IgD-negative memory B cell (primary cell): Measurements from ENCODE around the gene DBH. TPM values are rescaled to one million over a fixed set of nuclear protein-coding genes. Genes with fewer than 3 reads are reported as not detected.
A peak's percentile ranks its signal among the peaks of the same experiment; 100 is the strongest.
"Not testable (repeated sequence)": the region's sequence is repeated elsewhere in the genome, so short reads cannot be mapped to it uniquely, and the experiment has no call there.

Source experiments
- H3K27ac Mint-ChIP-seq, 3 donors: one replicate each; pipeline ENCODE4 v1.8.0; 2020 to 2022; ENCODE audit warnings: mild to moderate bottlenecking in 3 of 3, mixed read lengths in 3 of 3, moderate library complexity in 1 of 3
- H3K27me3 Mint-ChIP-seq: one replicate; pipeline ENCODE4 v1.8.0; 2021; ENCODE audit warnings: mixed read lengths
- H3K36me3 Mint-ChIP-seq: one replicate; pipeline ENCODE4 v1.8.0; 2020; ENCODE audit warnings: mild to moderate bottlenecking, mixed read lengths
- H3K4me1 Mint-ChIP-seq, 3 donors: one replicate each; pipeline ENCODE4 v1.8.0; 2020 to 2022; ENCODE audit warnings: mixed read lengths in 3 of 3, mild to moderate bottlenecking in 1 of 3
- H3K4me3 Mint-ChIP-seq, 4 donors: one replicate each; pipeline ENCODE4 v1.8.0; 2020 to 2022; ENCODE audit warnings: mild to moderate bottlenecking in 4 of 4, mixed read lengths in 4 of 4, moderate library complexity in 3 of 4
- H3K9me3 Mint-ChIP-seq, 3 donors: one replicate each; pipeline ENCODE4 v1.8.0; 2020 to 2021; ENCODE audit warnings: mixed read lengths in 3 of 3, mild to moderate bottlenecking in 1 of 3
- polyA plus RNA-seq: library from polyadenylated mRNA; unstranded; fragments of 300-500 nt; fragmentation: Illumina TruSeq; gene quantifications from one replicate; pipeline ENCODE4 v1.2.3, GENCODE V29; 2021

The DBH gene
- polyA plus RNA-seq, 1 donor from 2014 or later = not detected

DNA sequence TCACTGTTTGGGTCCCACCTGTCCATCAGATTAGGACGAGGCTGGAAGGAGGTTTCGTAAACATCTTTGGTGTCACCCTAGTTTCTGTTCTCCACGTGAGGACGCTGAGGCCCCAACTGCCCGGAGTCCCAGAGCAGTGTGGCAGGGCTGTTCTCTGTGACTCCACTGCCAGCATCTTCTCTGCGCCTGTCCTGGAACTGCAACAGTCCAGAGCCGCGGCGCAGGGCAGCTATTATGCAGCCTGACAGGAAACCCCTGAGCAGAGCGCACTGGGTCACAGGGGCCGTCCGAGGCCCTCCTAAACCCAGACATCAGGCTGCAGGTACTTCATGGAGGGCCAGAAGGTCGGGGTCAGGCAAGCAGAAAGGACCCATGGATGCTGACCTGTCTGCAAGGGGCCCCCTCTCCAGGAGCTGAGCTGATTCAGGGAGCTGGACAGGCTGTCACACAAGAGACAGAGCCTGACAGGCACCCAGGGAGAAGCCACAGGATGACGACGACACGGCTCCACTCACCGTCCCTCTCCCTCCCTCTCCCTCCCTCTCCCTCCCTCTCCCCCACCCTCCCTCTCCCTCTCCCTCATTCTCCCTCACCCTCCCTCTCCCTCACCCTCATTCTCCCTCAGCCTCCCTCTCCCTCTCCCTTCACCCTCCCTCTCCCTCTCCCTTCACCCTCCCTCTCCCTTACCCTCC is 31.7 kb downstream of the DBH start:
- H3K4me1 Mint-ChIP-seq = no peaks in the 10 kb centered on the region
- H3K36me3 Mint-ChIP-seq = no peaks in the 10 kb centered on the region
- H3K4me3 Mint-ChIP-seq = no peak overlapping the region
- peaks cover 5% of the 10 kb centered on the region for H3K27me3 Mint-ChIP-seq
- no peak overlapping the region for H3K27ac Mint-ChIP-seq
- no peaks in the 10 kb centered on the region for H3K9me3 Mint-ChIP-seq

DNA sequence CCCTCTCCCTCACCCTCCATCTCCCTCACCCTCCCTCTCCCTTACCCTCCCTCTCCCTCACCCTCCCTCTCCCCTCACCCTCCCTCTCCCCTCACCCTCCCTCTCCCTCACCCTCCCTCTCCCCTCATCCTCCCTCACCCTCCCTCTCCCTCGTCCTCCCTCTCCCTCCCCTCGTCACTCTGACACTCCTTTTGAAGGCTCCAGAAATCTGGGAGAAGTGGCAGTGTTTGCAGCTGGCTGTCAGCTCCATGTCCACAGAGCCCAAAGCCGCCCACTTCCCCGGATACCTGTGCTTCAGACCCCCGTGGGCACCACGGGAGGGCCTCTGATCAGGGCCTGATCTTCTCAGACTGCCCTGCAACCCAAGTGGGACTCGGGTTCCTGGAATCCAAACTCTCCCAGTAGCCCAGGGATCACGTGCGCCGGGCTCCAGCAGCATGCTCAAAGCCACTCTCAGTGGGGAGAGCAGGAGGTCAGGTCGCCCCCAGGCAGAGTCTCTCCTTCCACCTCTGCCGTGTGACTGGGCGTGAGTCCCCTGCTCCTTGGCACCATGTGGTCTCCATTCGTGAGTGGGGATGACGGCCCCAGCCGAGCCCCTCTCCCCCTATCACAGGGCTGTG is 33.1 kb downstream of the DBH start:
- no peaks in the 10 kb centered on the region for H3K9me3 Mint-ChIP-seq
- peaks cover 6% of the 10 kb centered on the region for H3K27me3 Mint-ChIP-seq
- H3K27ac Mint-ChIP-seq = no peak overlapping the region
- no peaks in the 10 kb centered on the region for H3K4me1 Mint-ChIP-seq
- H3K36me3 Mint-ChIP-seq = no peaks in the 10 kb centered on the region
- no peak overlapping the region for H3K4me3 Mint-ChIP-seq

DNA sequence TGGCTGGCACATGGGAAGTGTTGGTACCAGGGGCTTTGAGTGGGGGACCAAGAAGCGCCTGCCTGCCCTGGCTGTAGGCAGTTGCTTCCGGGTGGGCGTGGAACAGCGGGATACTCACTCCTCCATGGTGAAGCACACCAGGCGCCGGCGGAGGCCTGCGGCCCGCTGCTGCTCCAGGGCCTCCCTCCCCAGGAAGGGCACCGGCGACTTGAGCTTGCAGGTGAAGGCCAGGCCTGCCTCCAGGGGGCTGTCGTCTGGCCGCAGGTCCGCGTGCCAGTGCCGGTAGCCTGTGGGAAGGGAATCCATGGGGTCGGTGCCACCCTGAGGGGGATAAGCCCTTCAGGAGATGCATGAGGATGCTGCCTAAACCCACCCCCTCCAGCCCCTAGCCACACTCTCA is 34.3 kb downstream of the DBH start:
- Mint-ChIP-seq H3K27ac (no peak overlapping the region), H3K4me3 (no peak overlapping the region), H3K9me3 (no peaks in the 10 kb centered on the region), H3K27me3 (peaks cover 6% of the 10 kb centered on the region), H3K36me3 (no peaks in the 10 kb centered on the region), H3K4me1 (no peaks in the 10 kb centered on the region)

GRCh38 chr9:133671371-133671770 is 35.2 kb downstream of the DBH start:
- no peak overlapping the region for H3K4me3 Mint-ChIP-seq
- H3K27me3 Mint-ChIP-seq = peaks cover 6% of the 10 kb centered on the region
- H3K9me3 Mint-ChIP-seq = no peaks in the 10 kb centered on the region
- peaks cover 0 to 1% (median 0%) of the 10 kb centered on the region in 3 donors for H3K4me1 Mint-ChIP-seq
- no peaks in the 10 kb centered on the region for H3K36me3 Mint-ChIP-seq
- H3K27ac Mint-ChIP-seq = no peak overlapping the region

GRCh38 chr9:133672503-133673257 is 36.5 kb downstream of the DBH start:
- no peaks in the 10 kb centered on the region for H3K36me3 Mint-ChIP-seq
- no peaks in the 10 kb centered on the region for H3K9me3 Mint-ChIP-seq
- H3K4me3 Mint-ChIP-seq = no peak overlapping the region
- H3K4me1 Mint-ChIP-seq = peaks cover 0 to 2% (median 0%) of the 10 kb centered on the region in 3 donors
- H3K27me3 Mint-ChIP-seq = peaks cover 10% of the 10 kb centered on the region
- peak overlapping the region in 2 of 3 donors; percentile 35 to 39 for H3K27ac Mint-ChIP-seq

DNA sequence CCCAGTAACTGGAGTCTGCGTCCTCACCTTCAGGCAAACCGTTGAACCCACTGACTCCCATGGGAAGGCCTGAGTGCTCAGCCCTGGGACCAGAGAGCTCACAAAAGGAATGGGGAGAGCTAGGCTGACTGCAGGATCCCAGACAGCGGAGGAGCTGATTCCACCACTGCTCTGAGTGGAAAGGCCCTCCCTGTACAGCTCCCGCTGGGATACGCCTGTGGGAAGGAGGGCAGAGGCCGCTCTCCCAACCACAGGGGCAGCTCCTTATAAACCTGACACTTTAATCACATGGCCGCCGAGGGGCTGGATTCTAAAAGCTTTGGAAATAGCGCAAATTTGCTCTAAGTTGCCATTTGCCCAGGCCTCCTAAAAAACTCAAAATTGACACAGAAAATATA is 37.1 kb downstream of the DBH start:
- Mint-ChIP-seq H3K36me3 (no peaks in the 10 kb centered on the region), H3K27ac (peak overlapping the region in 1 of 3 donors; percentile 35), H3K4me1 (peaks cover 0 to 2% (median 0%) of the 10 kb centered on the region in 3 donors), H3K4me3 (no peak overlapping the region), H3K27me3 (peaks cover 10% of the 10 kb centered on the region), H3K9me3 (no peaks in the 10 kb centered on the region)

DNA sequence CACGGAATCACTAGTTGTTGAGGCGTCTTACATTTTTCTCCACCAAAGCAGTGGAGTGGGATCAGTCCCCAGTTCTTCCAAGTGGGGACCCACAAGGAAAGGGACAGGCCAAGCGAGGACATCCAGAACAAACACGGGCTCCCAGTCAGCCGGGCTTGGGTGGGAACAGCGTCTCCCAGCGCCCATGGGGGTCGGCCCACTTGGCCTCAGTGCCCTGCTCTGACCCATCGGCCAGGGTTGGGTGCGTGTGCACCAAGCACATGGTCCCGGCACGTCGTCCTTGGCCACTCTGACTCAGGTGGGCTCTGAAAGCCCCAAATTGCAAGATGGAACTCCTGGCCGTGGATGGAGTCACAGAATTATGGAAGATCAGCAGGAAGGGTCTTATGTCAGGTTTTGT is 37.9 kb downstream of the DBH start:
- Mint-ChIP-seq H3K4me1 (peaks cover 0 to 2% (median 0%) of the 10 kb centered on the region in 3 donors), H3K27me3 (peaks cover 10% of the 10 kb centered on the region), H3K36me3 (no peaks in the 10 kb centered on the region), H3K27ac (no peak overlapping the region), H3K4me3 (no peak overlapping the region), H3K9me3 (no peaks in the 10 kb centered on the region)

GRCh38 chr9:133675796-133676195 is 39.6 kb downstream of the DBH start:
- H3K27ac Mint-ChIP-seq, H3K36me3 Mint-ChIP-seq, H3K4me3 Mint-ChIP-seq, H3K4me1 Mint-ChIP-seq, H3K9me3 Mint-ChIP-seq: not testable (repeated sequence)
- H3K27me3 Mint-ChIP-seq = peaks cover 10% of the 10 kb centered on the region

- no peaks in the 10 kb centered on the region for H3K9me3 Mint-ChIP-seq
- H3K27ac Mint-ChIP-seq = no peak overlapping the region
- no peak overlapping the region for H3K4me3 Mint-ChIP-seq
- no peaks in the 10 kb centered on the region for H3K36me3 Mint-ChIP-seq
- H3K4me1 Mint-ChIP-seq = peaks cover 0 to 2% (median 0%) of the 10 kb centered on the region in 3 donors
- H3K27me3 Mint-ChIP-seq = peaks cover 9% of the 10 kb centered on the region
These were observed 40.3 kb downstream of the DBH start for GRCh38 chr9:133676450-133676849.

DNA sequence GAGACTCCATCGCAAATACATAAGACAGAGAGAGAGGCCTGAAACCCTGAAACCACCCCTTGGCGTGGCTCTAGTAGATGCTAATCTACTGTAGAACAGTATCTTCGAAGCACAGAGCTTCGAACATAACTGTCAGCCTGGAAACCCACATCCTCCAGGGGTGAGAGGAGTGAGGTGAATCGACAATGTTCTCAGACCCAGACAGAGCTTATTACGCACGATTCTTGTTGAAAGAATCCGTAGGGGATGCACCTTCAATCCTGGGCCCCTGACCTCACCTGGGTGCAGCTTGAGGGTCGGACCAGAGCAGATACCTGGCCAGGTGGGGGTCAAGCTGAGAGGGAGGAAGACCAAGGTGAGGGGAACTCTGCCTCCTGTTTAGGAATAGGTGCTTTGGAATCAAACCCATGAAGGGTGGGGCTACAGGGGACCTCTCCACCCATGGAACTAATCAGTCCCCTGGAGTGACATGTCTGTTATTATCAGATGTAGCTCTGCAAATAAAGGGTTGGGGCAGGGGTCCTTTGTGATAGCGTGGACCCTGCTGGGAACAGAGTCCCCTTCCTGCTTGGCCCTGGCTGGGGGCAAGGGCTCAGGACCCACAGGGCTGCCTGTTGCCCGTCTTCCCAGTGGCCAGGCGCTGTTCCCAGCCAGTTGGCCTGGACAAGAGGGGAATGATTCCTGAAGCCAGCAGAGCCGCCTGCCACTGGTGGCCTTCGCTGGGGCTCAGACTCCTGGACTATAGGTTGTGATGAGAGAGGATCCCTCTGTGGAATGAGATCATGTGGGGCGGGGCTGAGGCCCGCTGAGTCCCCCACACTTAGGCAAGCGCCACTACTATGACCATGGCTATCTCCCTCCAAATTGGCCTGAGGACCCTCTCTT is 41.2 kb downstream of the DBH start:
- Mint-ChIP-seq H3K4me1 (peaks cover 0 to 2% (median 0%) of the 10 kb centered on the region in 3 donors), H3K27ac (peak overlapping the region in 1 of 3 donors; percentile 65)

DNA sequence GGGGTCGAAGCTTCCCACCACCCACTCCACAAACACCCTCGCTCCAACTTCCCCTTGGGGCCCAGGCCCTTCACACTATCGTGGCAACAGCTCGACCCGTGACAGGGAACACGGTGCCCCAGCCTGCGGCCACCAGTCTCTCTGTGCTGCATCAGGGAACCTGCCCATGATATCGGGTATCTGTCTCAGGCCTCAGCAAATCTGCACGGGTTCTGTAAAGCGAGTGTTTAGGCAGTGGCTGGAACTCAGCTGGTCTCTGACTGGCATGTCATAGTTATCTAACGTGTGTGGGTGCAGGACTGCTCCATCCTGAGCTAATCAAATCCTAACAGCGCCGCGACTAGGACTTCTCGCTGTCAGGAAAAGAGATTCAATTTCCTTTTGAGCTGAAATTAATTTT is 42.9 kb downstream of the DBH start:
- H3K27me3 Mint-ChIP-seq = peaks cover 4% of the 10 kb centered on the region
- no peaks in the 10 kb centered on the region for H3K9me3 Mint-ChIP-seq
- H3K4me1 Mint-ChIP-seq = peaks cover 0 to 2% (median 2%) of the 10 kb centered on the region in 3 donors
- H3K4me3 Mint-ChIP-seq = no peak overlapping the region
- no peaks in the 10 kb centered on the region for H3K36me3 Mint-ChIP-seq
- no peak overlapping the region for H3K27ac Mint-ChIP-seq

More for the DNA sequence above, 41.2 kb downstream of the DBH start:
- Mint-ChIP-seq H3K36me3 (no peaks in the 10 kb centered on the region), H3K27me3 (peaks cover 5% of the 10 kb centered on the region), H3K4me3 (no peak overlapping the region), H3K9me3 (no peaks in the 10 kb centered on the region)

- Mint-ChIP-seq H3K27ac (no peak overlapping the region), H3K27me3 (peaks cover 4% of the 10 kb centered on the region), H3K4me1 (peaks cover 0 to 2% (median 2%) of the 10 kb centered on the region in 3 donors), H3K36me3 (no peaks in the 10 kb centered on the region), H3K9me3 (no peaks in the 10 kb centered on the region), H3K4me3 (no peak overlapping the region)
These were observed 43.4 kb downstream of the DBH start for GRCh38 chr9:133679466-133680061.

- Mint-ChIP-seq H3K9me3 (no peaks in the 10 kb centered on the region), H3K27me3 (peaks cover 4% of the 10 kb centered on the region), H3K27ac (no peak overlapping the region), H3K4me3 (no peak overlapping the region), H3K4me1 (peaks cover 0 to 2% (median 2%) of the 10 kb centered on the region in 3 donors), H3K36me3 (no peaks in the 10 kb centered on the region)
These were observed 44.2 kb downstream of the DBH start for GRCh38 chr9:133680250-133680975.
